GM19043 (cell line): ENCODE results near the gene IQCH.

Experiments
- ATAC-seq: cut with Tn5 transposase; IDR thresholded peaks from one replicate; pipeline ENCODE4 v1.9.1; 2021; ENCODE audit warnings: low read depth; ENCODE audit not compliant: unreplicated experiment

IQCH gene

GRCh38 chr15:67550522-67550921, 295.9 kb downstream of the IQCH start:
- no peak for ATAC-seq

DNA sequence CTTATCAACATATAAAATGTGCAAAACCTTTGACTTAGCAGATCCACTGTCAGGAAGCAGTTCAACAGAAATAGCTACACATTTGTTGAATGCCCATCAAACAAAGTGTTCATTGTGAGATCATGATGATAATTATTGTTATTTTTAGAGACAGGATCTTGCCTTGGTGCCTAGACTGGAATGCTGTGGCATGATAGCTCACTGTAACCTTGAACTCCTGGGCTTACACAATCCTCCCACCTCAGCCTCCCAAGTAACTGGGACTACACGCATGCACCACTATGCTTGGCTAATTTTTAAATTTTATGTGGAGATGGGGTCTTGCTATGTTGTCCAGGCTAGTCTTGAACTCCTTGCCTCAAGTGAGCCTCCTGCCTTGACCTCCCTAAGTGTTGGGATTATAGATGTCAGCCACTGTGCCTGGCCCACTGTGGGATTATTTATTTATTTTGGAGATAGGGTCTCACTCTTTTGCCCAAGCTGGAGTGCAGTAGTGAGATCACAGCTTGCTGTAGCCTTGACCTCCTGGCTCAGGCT, 296.7 kb downstream of the IQCH start:
- ATAC-seq: no peak
